GM12891 (cell line): Measurements from ENCODE around the gene STK32B.

Source experiments
- POLR2A ChIP-seq: IDR thresholded peaks from 2 replicates; pipeline ENCODE4 v1.6.1; 2011; ENCODE audit warnings: low read depth, low read length, control low read depth
- POLR2AphosphoS5 ChIP-seq: IDR thresholded peaks from 2 replicates; pipeline ENCODE4 v1.6.1; 2011; ENCODE audit warnings: low read depth, low read length, control low read depth
- SPI1 ChIP-seq: IDR thresholded peaks from 2 replicates; pipeline ENCODE4 v1.6.1; 2011; ENCODE audit warnings: low read depth, low read length, control low read depth

GRCh38 chr4:5403746-5404497 is 352.6 kb downstream of the STK32B start:
- TF ChIP-seq SPI1 (no peak), POLR2A (no peak), POLR2AphosphoS5 (no peak)
